Endothelial cell (in vitro differentiated cells): ENCODE measurements around the gene FOXJ2. TPM values are rescaled to one million over a fixed set of nuclear protein-coding genes. Genes with fewer than 3 reads are reported as not detected.

Experiments used
- DNase-seq: peaks from one replicate; pipeline ENCODE4 v3.0.0; 2021; ENCODE audit warnings: low spot score
- H3K27ac Mint-ChIP-seq: one replicate; pipeline ENCODE4 v1.8.0; 2021; ENCODE audit warnings: mixed read lengths, inconsistent platforms; ENCODE audit not compliant: unreplicated experiment
- H3K27me3 Mint-ChIP-seq: one replicate; pipeline ENCODE4 v1.8.0; 2021; ENCODE audit warnings: mild to moderate bottlenecking, moderate library complexity, mixed read lengths, inconsistent platforms; ENCODE audit not compliant: unreplicated experiment
- H3K36me3 Mint-ChIP-seq: one replicate; pipeline ENCODE4 v1.8.0; 2021; ENCODE audit warnings: mild to moderate bottlenecking, low read depth, mixed read lengths, inconsistent platforms; ENCODE audit not compliant: unreplicated experiment
- H3K4me1 Mint-ChIP-seq: one replicate; pipeline ENCODE4 v1.8.0; 2021; ENCODE audit warnings: mild to moderate bottlenecking, mixed read lengths, inconsistent platforms; ENCODE audit not compliant: unreplicated experiment
- H3K4me3 Mint-ChIP-seq: one replicate; pipeline ENCODE4 v1.8.0; 2021; ENCODE audit warnings: mild to moderate bottlenecking, mixed read lengths, inconsistent platforms; ENCODE audit not compliant: unreplicated experiment
- H3K9me3 Mint-ChIP-seq: one replicate; pipeline ENCODE4 v1.8.0; 2021; ENCODE audit warnings: mixed read lengths, inconsistent platforms; ENCODE audit not compliant: unreplicated experiment
- CTCF ChIP-seq: fragments of 200-600 bp; sonication (generic); IDR thresholded peaks from one replicate; pipeline ENCODE4 v1.5.0; 2021; ENCODE audit warnings: antibody characterized with exemption; ENCODE audit not compliant: unreplicated experiment
- total RNA-seq: library from RNA; stranded (reverse); fragmentation: NEBNext Ultra II Directional; extraction: Animal tissue kit (Norgen Biotek cat#: 25700); gene quantifications from one replicate; pipeline ENCODE4 v1.2.1, GENCODE V29; 2021; ENCODE audit not compliant: unreplicated experiment

The FOXJ2 gene
- total RNA-seq, 1 donor from 2014 or later = 42.7 TPM

GRCh38 chr12:8037046-8037663, 4.6 kb downstream of the FOXJ2 start:
- peak overlapping the region; percentile 92 for H3K4me3 Mint-ChIP-seq
- no peak for DNase-seq
- H3K27ac Mint-ChIP-seq = peak overlapping the region; percentile 79
- peaks cover 19% of the 10 kb centered on the region for H3K36me3 Mint-ChIP-seq
- no peak for TF ChIP-seq CTCF
- H3K9me3 Mint-ChIP-seq = no peaks in the 10 kb centered on the region
- peaks cover 60% of the 10 kb centered on the region for H3K4me1 Mint-ChIP-seq
- peaks cover 11% of the 10 kb centered on the region for H3K27me3 Mint-ChIP-seq

GRCh38 chr12:8037947-8038346, 5.4 kb downstream of the FOXJ2 start:
- Mint-ChIP-seq H3K27me3 (peaks cover 11% of the 10 kb centered on the region), H3K36me3 (peaks cover 24% of the 10 kb centered on the region), H3K4me3 (peak overlapping the region; percentile 81), H3K4me1 (peaks cover 59% of the 10 kb centered on the region), H3K9me3 (no peaks in the 10 kb centered on the region), H3K27ac (no peak overlapping the region)
- TF ChIP-seq CTCF = no peak
- no peak for DNase-seq

GRCh38 chr12:8038659-8039114, 6.2 kb downstream of the FOXJ2 start:
- Mint-ChIP-seq H3K27me3 (peaks cover 10% of the 10 kb centered on the region), H3K27ac (peak overlapping the region; percentile 16), H3K9me3 (no peaks in the 10 kb centered on the region), H3K36me3 (peaks cover 31% of the 10 kb centered on the region), H3K4me1 (peaks cover 57% of the 10 kb centered on the region), H3K4me3 (peak overlapping the region; percentile 57)
- DNase-seq = no peak
- no peak for TF ChIP-seq CTCF

GRCh38 chr12:8040791-8041190, 8.3 kb downstream of the FOXJ2 start:
- Mint-ChIP-seq H3K36me3 (peaks cover 40% of the 10 kb centered on the region), H3K27ac (no peak overlapping the region), H3K4me3 (peak overlapping the region; percentile 28)

More at GRCh38 chr12:8040791-8041190, 8.3 kb downstream of the FOXJ2 start:
- Mint-ChIP-seq H3K4me1 (peaks cover 37% of the 10 kb centered on the region), H3K27me3 (peaks cover 8% of the 10 kb centered on the region), H3K9me3 (no peaks in the 10 kb centered on the region)
- no peak for TF ChIP-seq CTCF
- no peak for DNase-seq
